Thyroid gland (tissue), 4 donors: Measurements from ENCODE around the gene TAF3.

Experiments used
- CTCF ChIP-seq, 6 experiments: fragments of 200-600 bp in 3 of 6; fragments of 450-650 bp in 3 of 6; sonication (generic) in 3 of 6; IDR thresholded peaks; one replicate each; pipeline ENCODE4 v1.5.1; 2016 to 2019; ENCODE audit warnings: antibody characterized with exemption in 6 of 6, mild to moderate bottlenecking in 2 of 6, inconsistent platforms in 1 of 6, moderate library complexity in 1 of 6
- POLR2A ChIP-seq, 2 donors: fragments of 450-650 bp; IDR thresholded peaks; one replicate each; pipeline ENCODE4 v1.6.1; 2017; ENCODE audit warnings: antibody characterized with exemption in 2 of 2, mild to moderate bottlenecking in 2 of 2, moderate library complexity in 1 of 2

- TF ChIP-seq POLR2A (IDR thresholded peaks at IDR 0.05) (no peak), CTCF (IDR thresholded peaks at IDR 0.05) (no peak)
These were observed 170.7 kb downstream of the TAF3 start for GRCh38 chr10:7988989-7989388.
